GM18873 (cell line): ENCODE results near the gene POGLUT3.

Experiments used
- ATAC-seq: cut with Tn5 transposase; IDR thresholded peaks from one replicate; pipeline ENCODE4 v1.9.1; 2021; ENCODE audit warnings: mild to moderate bottlenecking, moderate library complexity, moderate number of reproducible peaks; ENCODE audit not compliant: unreplicated experiment, low FRiP score

Gene POGLUT3

GRCh38 chr11:108501396-108501795, 3.2 kb upstream of the POGLUT3 start:
- ATAC-seq, result no peak

GRCh38 chr11:108500721-108501120, 2.5 kb upstream of the POGLUT3 start:
- ATAC-seq, result no peak

- ATAC-seq, result no peak
These were observed 2.0 kb upstream of the POGLUT3 start for GRCh38 chr11:108500169-108500568.

GRCh38 chr11:108498816-108499408, 728 bp upstream of the POGLUT3 start:
- no peak for ATAC-seq

GRCh38 chr11:108497317-108498045, 703 bp downstream of the POGLUT3 start:
- ATAC-seq, result peak; percentile 50

- ATAC-seq, result no peak
These were observed 1.4 kb downstream of the POGLUT3 start for GRCh38 chr11:108496643-108497256.

GRCh38 chr11:108495326-108495725, 2.9 kb downstream of the POGLUT3 start:
- ATAC-seq, result no peak

GRCh38 chr11:108494182-108494581, 4.0 kb downstream of the POGLUT3 start:
- no peak for ATAC-seq

- ATAC-seq, result no peak
These were observed 6.2 kb downstream of the POGLUT3 start for GRCh38 chr11:108491936-108492335.

- no peak for ATAC-seq
These were observed 11.4 kb downstream of the POGLUT3 start for GRCh38 chr11:108486828-108487227.

- ATAC-seq, result no peak
These were observed 11.9 kb downstream of the POGLUT3 start for GRCh38 chr11:108486331-108486730.

- no peak for ATAC-seq
These were observed 15.0 kb downstream of the POGLUT3 start for GRCh38 chr11:108483163-108483562.

GRCh38 chr11:108474664-108475463, 23.3 kb downstream of the POGLUT3 start:
- ATAC-seq, result no peak

GRCh38 chr11:108472681-108473080, 25.5 kb downstream of the POGLUT3 start:
- no peak for ATAC-seq

- no peak for ATAC-seq
These were observed 29.7 kb downstream of the POGLUT3 start for GRCh38 chr11:108468478-108468864.

GRCh38 chr11:108467091-108467823, 30.9 kb downstream of the POGLUT3 start, which contains the start of gene C11orf65:
C11orf65 (minus strand) TSS chr11:108467529; CDS start chr11:108461559, 5,970 bp downstream.
- ATAC-seq, result peak; percentile 98

GRCh38 chr11:108466405-108466804, 31.8 kb downstream of the POGLUT3 start:
- ATAC-seq, result no peak

- ATAC-seq, result no peak
These were observed 44.9 kb downstream of the POGLUT3 start for GRCh38 chr11:108453207-108453835.
